ENCODE data around the gene TXNDC17. TPM values are rescaled to one million over a fixed set of nuclear protein-coding genes. Genes with fewer than 3 reads are reported as not detected.

TXNDC17 gene
- total and polyA plus RNA-seq, 9 of the 15 experiments (the other 6 are each of a cell fraction or from before 2014, with no cell fraction given), result 108 to 759 (median 179) TPM

DNA sequence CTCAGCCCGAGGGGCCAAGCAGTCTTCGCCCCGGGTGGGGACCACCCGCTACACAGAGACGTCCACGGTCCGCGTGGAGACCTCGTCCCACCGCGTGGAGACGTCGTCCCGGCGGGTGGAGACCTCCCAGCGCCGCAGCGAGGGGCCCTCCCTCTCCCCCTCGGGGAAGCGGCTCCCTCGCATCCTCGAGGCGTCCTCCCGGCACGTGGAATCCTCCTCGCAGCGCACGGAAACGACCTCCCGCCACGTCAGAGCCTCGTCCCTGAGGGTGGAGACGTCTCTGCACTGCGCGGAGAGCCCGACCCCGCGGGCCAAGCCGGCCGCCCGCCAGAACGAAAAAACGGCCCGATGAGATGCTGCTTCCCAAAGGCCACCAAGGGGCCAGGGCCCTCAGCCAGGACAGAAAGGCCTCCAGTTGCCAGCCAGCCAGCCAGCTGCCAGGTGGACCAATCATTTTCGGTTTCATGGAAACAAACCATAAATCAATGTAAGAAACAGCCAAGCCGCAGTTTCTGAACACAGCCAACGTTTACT lies 11.1 kb downstream of the TXNDC17 start:
- WGBS (ENCODE audit: insufficient coverage, low coverage, missing lambda C conversion rate), result 52% methylated on average over 27 of the region's 47 CpGs
- H3K4me2 ChIP-seq (ENCODE audit: insufficient read depth, low read length), result peak overlapping the region; percentile 92
- peak overlapping the region; percentile 71; the same call in 2 of the 3 replicates for H3K27ac ChIP-seq (ENCODE audit: extremely low read depth, low read depth, low read length)
- peaks cover 39% of the 10 kb centered on the region for H3K79me2 ChIP-seq (ENCODE audit: control insufficient read depth, insufficient read depth, low read length)
- ATAC-seq (no peak; the same call in 2 of the 3 replicates), DNase-seq (ENCODE audit: extremely low read depth in 1 of 4, low spot score in 3 of 4) (peak in 1 of 4 experiments; percentile 8), FAIRE-seq (no peak)
- no peaks in the 10 kb centered on the region; the same call in 1 of the 2 replicates for H4K20me1 ChIP-seq (replicated peaks; ENCODE audit: control insufficient read depth, insufficient read depth, low read length)
- peaks cover 14 to 16% of the 10 kb centered on the region in 2 experiments; a peak in 4 of 5 replicates for H3K4me1 ChIP-seq (replicated peaks in 1 of 2; ENCODE audit: control insufficient read depth in 2 of 2, insufficient read depth in 2 of 2, low read length in 2 of 2)
- ChIA-PET CTCF (ENCODE audit: low intra/inter-chr PET ratio) (no interaction called here), POLR2A (interaction anchor here (1.2 kb wide), 1 partner anchor 11 kb away, joined by 13 read pairs; the partner anchor contains the start of genes KIAA0753 and TXNDC17)
- peaks cover 0 to 7% of the 10 kb centered on the region in 2 experiments; a peak in 2 of 5 replicates for H3K27me3 ChIP-seq (ENCODE audit: control insufficient read depth in 2 of 2, insufficient read depth in 2 of 2, low read length in 2 of 2)
- peak overlapping the region; percentile 94 for H2AFZ ChIP-seq (ENCODE audit: low read depth, low read length)
- H3K36me3 ChIP-seq (ENCODE audit: control insufficient read depth, insufficient read depth, low read length), result peaks cover 29% of the 10 kb centered on the region
- no peaks in the 10 kb centered on the region for H3K9me3 ChIP-seq (replicated peaks; ENCODE audit: control insufficient read depth, insufficient read depth, low read depth, low read length)
- peak overlapping the region; percentile 60 to 85; a peak in 3 of 4 replicates for H3K9ac ChIP-seq (ENCODE audit: insufficient read depth in 1 of 2, low read depth in 2 of 2, low read length in 2 of 2)
- BruUV-seq (replicated peaks), result no TSS peak
- intact Hi-C loops (cut with micrococcal nuclease), result no loop called here
- H3K4me3 ChIP-seq, result peak overlapping the region; percentile 61
- H3K9me1 ChIP-seq (ENCODE audit: control insufficient read depth, insufficient read depth, low read length), result peaks cover 3% of the 10 kb centered on the region
- in situ Hi-C loops (cut with MboI), result no loop called here
- no peak for TF ChIP-seq ERF (CRISPR knock-in tag; IDR thresholded peaks at IDR 0.05)
- TF ChIP-seq ZC3H8 (IDR thresholded peaks at IDR 0.05), result no peak
- TF ChIP-seq MIER1 (IDR thresholded peaks at IDR 0.05; ENCODE audit: low read depth), result no peak
- no peak for TF ChIP-seq POLR3A (IDR thresholded peaks at IDR 0.05; ENCODE audit: borderline replicate concordance, extremely low read depth, insufficient read depth, insufficient read length)
- no peak for TF ChIP-seq ZNF518B (CRISPR knock-in tag; IDR thresholded peaks at IDR 0.05)
- no peak for TF ChIP-seq ZNF41 (CRISPR knock-in tag; conservative IDR thresholded peaks at IDR 0.05)
- TF ChIP-seq, protein P1, sequence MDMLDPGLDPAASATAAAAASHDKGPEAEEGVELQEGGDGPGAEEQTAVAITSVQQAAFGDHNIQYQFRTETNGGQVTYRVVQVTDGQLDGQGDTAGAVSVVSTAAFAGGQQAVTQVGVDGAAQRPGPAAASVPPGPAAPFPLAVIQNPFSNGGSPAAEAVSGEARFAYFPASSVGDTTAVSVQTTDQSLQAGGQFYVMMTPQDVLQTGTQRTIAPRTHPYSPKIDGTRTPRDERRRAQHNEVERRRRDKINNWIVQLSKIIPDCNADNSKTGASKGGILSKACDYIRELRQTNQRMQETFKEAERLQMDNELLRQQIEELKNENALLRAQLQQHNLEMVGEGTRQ (CRISPR knock-in tag; IDR thresholded peaks at IDR 0.05), result no peak
- no peak for TF ChIP-seq ETV5 (CRISPR knock-in tag; IDR thresholded peaks at IDR 0.05; ENCODE audit: low read depth)
- TF ChIP-seq CREBBP (IDR thresholded peaks at IDR 0.05; ENCODE audit: low read depth, low read length), result no peak
- TF ChIP-seq HSF4 (CRISPR knock-in tag; IDR thresholded peaks at IDR 0.05; ENCODE audit: borderline replicate concordance), result no peak
- TF ChIP-seq, protein P2, sequence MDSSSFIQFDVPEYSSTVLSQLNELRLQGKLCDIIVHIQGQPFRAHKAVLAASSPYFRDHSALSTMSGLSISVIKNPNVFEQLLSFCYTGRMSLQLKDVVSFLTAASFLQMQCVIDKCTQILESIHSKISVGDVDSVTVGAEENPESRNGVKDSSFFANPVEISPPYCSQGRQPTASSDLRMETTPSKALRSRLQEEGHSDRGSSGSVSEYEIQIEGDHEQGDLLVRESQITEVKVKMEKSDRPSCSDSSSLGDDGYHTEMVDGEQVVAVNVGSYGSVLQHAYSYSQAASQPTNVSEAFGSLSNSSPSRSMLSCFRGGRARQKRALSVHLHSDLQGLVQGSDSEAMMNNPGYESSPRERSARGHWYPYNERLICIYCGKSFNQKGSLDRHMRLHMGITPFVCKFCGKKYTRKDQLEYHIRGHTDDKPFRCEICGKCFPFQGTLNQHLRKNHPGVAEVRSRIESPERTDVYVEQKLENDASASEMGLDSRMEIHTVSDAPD (CRISPR knock-in tag; IDR thresholded peaks at IDR 0.05), result no peak
- no peak for TF ChIP-seq HCFC1 (IDR thresholded peaks at IDR 0.05; ENCODE audit: low read depth, low read length)
- TF ChIP-seq GABPA (tag; conservative IDR thresholded peaks at IDR 0.05; ENCODE audit: low read depth), result no peak
- no peak for TF ChIP-seq KDM2B (CRISPR knock-in tag; IDR thresholded peaks at IDR 0.05)
- no peak for TF ChIP-seq CCAR2 (IDR thresholded peaks at IDR 0.05; ENCODE audit: low read depth, low read length)
- TF ChIP-seq BDP1 (IDR thresholded peaks at IDR 0.05; ENCODE audit: insufficient read depth, insufficient read length), result no peak

Measured in K562 (cell line).